Hepatic stellate cell (primary cell): Measurements from ENCODE around the gene AGRP.

Experiments
- DNase-seq: peaks from one replicate; pipeline ENCODE4 v3.0.0; 2011; ENCODE audit warnings: low spot score

The AGRP gene

DNA sequence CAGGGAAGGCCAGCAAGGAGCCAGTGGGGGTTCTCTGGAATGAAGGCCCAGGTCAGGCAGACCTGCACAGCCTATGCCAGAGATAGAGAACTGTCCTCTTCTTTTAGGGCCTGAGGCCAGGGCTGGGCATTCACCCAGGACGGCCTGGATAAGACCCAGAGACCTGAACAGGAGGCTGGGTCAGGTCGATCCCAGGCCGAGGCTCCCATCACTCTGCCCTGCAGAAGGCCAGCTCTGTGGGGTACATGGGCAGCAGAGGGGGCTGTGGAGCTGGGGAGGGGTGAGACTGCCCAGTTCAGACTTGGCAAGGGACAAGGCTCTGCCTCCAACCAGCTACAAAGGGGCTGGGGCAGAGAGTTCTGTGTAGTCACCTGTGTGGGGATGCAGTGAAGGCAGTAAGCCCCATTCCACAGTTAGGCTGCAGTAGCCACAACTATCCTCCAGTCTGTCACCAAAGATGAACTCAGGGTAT lies 37.9 kb downstream of the AGRP start:
- no peak for DNase-seq

DNA sequence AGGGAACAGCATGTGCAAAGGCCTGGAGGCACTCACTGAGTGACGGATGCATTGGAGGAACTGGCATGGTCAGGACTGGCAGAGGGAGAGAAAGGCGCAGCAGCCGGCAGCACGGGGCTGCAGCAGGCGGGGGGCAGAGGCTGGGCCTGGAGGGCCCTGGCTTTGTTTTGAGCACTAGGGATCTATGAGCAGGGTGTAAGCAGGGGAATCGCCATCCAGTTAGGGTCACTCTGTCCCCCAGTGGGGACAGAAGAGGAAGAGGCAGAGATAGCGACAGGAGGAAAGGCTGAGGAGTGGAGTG lies 38.3 kb downstream of the AGRP start:
- DNase-seq = no peak

DNA sequence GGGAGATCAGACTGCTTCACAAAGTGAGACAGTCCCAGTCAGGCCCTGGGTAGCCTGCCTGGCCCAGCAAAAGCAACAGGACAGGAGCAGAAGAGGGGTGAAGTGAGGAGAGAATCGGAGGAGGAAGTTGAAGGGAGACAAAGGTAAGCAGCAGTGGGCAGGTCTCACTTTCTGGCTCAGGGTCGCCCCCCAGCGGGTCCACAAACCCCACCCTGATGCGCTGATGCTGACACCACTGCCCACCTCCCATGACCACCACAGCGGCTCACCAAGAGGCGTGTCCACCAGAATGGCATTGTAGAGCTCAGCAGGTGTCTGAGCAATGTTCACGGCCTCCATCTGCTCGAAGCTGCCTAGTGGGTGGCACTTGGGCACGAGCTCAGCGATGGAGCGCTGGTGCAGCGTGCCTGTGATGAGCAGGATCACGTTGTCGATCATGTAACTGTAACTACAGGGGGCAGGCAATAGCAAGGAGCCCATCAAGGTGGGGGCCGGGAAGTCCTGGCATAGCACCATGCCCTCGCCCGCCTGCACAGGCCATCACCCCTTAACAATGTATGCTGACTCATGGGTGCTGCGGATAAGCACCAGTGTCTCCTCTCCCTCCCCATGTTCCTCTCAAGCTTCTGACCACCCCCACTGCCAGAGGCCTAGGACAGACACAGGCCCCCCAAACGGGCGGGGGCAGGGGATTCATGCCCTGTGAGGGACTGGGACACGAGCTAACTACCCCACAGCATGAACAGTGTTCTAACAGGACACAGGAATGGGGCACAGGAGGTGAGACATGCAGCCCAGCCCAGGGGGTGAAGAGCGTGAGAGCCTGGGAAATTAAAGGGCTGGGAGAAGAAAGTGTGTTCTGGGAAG lies 38.9 kb downstream of the AGRP start:
- no peak for DNase-seq

DNA sequence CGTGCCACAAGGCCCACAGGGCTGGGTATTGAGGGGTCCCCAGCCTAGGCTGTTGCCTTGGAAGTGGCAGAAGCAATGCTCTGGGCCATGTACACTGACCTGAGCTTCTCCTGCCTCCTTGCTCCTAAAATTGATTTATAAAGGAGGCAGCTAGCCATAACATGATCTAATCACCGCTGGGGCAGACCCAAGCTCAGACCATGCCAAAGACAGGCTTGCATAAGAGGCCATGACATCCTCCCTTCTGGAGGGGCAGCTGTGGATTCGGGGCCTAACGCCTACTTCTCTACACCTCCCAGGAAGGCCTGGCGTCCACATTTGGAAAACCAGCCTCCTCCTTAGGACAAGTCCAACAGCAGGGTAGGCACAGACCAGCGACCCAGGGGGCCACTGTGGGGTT lies 40.1 kb downstream of the AGRP start:
- no peak for DNase-seq

DNA sequence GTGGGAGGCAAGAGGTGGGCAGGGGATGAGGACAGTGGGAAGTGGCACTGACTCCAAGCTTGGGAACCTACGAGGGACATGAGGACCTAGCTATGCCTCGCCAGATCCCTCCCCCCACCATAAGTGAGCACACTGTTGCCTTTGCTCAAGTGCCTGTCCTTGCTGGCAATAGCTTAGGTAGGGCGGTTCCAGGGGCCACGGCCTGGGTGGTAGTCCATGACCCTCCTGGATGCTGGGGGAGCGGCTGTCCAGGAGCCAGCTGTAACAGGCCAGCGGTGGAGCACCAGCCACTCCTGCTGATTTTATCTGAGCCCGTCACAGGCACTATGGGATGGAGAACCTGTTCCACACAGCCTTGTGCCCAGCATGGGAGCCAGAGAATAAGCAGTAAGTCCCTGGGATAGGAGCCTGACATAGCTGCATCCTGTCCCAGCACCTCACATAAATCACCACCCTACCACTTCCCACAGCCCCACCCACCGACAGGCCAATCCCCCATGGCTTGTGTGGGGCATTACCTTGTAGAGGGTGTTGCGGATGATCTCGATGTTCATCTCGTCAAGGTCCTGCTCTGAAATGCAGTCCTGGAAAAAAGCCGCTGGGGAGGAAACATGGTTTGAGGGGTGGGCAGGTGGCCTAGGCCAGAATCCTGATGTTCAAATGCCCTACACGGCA lies 40.6 kb downstream of the AGRP start:
- DNase-seq = no peak

DNA sequence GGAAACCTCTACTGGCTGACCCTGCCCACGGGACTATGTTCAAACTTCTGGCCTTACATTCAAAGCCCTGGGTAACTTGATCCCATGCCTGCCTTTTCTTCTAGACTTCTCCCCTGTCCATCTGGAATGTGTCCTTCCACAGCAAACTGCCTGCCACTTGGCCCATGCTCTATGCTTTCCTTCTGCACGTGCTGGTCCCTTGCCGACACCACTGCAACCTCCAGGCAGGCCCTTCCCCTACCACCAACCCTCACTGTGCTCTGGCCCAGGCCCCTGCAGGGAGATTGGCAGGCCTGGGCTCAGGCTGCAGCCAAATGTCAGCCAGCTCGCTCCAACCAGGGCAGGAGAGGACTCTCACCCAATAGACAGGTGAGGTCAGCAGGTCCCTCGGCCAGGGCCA lies 41.4 kb downstream of the AGRP start:
- no peak for DNase-seq

DNA sequence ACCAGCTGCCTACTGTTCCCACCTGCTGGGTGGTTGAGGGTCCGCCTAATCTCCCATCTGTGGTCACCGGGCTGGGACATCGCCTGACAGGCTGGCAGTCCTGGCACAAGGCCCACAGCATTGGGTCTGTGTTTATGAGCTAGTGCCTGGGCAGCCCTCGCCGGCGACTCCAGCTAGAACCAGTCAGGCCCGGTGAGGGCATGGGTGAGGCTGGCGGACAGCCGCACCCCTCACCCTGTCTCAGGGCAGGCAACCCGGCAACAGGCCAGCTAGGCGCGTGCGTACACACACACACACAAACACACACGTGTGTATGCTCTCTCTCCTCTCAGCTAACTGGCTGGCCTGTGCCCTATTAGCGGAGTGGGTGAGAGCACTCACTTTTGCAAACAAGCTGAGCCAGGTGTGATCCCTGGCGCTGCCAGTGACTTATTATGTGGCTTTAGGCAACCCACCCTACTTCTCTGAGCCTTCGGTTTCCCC lies 42.0 kb downstream of the AGRP start:
- no peak for DNase-seq

DNA sequence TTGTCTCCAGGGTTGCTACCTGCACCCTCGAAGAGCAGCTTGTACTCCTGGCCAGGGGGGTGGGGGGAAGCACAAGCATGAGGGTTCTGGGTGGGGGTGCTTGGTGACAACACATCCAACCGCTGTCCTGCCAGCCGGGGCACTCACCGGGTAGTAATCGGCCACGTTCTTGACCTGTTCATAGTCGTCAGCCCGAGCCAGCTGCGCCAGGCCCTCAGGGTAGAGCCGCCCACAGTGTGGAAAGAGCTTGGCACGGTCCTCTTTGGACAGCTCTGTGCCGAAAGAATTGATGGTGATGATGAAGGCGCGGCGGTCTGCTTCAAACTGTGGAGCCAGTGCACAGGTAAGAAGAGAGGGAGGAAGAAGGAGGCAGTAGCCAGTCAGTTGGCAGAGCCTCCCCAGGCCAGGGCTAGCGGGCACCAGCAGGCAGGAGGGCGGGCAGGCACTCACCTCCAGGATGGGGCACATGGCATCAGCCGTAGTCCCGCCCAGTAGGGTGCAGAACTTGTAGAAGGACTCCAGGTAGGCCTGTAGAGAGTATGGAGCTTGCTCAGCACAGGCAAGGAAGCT lies 44.4 kb downstream of the AGRP start:
- no peak for DNase-seq

DNA sequence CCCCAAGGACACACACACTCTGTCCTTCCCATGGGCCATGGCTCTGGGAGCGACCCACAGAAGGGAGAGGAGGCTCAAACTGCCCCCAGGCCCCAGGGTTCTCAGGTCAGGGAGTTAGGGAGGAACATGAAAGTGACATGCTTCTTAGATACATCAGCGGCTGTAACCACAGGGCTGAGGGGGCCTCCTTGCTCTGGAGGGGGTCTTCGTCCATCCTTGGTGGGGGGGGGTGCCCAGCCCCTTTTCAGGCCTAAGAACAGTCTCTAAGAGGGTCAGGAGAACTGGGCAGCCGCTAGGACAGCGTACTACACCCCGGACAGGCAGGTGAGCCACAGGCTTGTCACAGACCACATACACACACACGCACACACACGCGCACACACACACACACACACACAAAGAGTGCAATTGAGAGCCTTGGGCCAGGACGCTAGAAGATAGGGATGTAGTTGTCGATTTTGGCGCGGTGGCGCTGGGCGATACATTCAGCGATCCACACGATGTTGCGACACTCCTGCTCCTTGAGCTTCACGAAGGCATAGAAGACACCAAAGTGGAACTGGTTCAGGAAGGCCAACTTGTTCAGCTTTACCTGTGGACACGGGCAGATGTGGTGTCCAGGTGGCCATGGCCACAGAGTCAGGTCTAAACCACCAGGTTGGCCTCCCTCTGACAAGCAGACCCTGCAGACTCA lies 45.1 kb downstream of the AGRP start:
- no peak for DNase-seq

DNA sequence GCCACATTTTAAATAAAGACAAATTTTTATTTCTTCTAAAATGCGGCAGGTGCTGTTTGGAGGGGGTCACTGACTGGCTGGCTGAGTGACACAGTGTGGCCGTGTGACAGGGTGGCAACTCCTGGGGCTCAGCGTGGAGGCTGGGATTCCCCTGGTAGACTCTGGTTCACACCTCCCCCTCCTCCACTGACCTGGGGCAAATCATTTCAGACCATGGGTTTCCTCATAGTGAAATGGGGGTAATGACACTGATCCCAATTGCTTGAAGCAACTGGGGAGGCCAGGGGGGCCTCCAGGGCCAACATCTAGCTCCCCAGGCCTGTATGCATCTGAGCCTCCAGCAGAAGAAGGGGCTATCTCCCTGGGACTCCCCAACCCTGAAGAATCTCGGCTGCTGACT lies 45.8 kb downstream of the AGRP start:
- DNase-seq = no peak

DNA sequence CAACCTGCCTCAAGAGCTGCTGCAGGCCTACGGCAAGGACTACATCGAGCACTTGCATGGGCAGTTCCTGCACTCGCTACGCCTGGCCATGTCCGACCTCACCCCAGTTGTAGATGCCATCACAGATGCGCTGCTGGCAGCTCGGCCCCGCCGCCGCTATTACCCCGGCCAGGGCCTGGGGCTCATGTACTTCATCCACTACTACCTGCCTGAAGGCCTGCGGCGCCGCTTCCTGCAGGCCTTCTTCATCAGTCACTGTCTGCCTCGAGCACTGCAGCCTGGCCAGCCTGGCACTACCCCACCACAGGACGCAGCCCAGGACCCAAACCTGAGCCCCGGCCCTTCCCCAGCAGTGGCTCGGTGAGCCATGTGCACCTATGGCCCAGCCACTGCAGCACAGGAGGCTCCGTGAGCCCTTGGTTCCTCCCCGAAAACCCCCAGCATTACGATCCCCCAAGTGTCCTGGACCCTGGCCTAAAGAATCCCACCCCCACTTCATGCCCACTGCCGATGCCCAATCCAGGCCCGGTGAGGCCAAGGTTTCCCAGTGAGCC lies 46.6 kb downstream of the AGRP start:
- DNase-seq = no peak

DNA sequence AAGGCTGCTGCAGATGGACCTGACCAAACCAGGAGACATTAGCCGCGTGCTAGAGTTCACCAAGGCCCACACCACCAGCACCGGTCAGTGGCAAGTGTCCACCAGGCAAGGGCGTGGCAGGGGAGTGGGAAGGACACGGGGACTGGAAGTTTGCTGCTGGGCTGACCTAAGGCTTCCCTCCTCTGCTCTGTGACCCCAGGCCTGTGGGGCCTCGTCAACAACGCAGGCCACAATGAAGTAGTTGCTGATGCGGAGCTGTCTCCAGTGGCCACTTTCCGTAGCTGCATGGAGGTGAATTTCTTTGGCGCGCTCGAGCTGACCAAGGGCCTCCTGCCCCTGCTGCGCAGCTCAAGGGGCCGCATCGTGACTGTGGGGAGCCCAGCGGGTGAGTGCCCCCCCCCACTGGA lies 47.6 kb downstream of the AGRP start:
- no peak for DNase-seq

DNA sequence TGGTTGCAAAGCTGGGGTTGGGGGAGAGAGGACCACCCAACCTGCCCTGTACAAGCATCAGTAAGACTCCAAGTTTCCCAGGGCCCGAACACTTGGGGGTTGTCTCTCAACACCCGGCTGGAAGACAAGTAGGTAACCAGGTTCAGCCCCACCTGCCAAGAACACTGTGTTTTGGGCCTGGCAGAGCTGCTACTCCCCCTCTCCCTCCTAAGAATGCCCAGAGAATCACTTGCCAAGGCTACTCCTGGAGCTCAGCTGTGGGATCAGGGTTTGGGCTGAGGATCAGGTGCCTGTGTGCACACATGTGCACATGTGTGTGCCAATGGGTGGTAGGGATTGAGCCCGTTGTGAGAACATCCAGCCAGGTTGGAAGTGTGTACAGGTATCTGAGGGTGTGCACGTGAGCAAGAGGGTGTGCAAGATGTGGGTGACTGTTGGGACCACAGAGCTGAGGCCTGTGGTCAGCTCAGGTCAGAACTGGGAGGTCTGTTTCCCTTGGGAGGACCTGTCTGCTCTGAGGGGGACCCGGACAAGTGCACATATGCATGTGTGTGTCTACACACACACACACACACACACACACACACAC lies 50.1 kb downstream of the AGRP start:
- DNase-seq = no peak
